Neural cell (in vitro differentiated cells): ENCODE results near the gene RTN4.

Experiments used
- CTCF ChIP-seq: fragments of 450-650 bp; IDR thresholded peaks from 2 replicates; pipeline ENCODE4 v1.5.1; 2014; ENCODE audit warnings: antibody characterized with exemption, mild to moderate bottlenecking, moderate library complexity; ENCODE audit not compliant: poor library complexity, severe bottlenecking
- POLR2AphosphoS5 ChIP-seq: IDR thresholded peaks from 2 replicates; pipeline ENCODE4 v1.6.1; 2012
- RAD21 ChIP-seq: fragments of 450-650 bp; conservative IDR thresholded peaks from 2 replicates; pipeline ENCODE4 v1.6.1; 2014; ENCODE audit warnings: antibody characterized with exemption, mild to moderate bottlenecking, moderate library complexity

DNA sequence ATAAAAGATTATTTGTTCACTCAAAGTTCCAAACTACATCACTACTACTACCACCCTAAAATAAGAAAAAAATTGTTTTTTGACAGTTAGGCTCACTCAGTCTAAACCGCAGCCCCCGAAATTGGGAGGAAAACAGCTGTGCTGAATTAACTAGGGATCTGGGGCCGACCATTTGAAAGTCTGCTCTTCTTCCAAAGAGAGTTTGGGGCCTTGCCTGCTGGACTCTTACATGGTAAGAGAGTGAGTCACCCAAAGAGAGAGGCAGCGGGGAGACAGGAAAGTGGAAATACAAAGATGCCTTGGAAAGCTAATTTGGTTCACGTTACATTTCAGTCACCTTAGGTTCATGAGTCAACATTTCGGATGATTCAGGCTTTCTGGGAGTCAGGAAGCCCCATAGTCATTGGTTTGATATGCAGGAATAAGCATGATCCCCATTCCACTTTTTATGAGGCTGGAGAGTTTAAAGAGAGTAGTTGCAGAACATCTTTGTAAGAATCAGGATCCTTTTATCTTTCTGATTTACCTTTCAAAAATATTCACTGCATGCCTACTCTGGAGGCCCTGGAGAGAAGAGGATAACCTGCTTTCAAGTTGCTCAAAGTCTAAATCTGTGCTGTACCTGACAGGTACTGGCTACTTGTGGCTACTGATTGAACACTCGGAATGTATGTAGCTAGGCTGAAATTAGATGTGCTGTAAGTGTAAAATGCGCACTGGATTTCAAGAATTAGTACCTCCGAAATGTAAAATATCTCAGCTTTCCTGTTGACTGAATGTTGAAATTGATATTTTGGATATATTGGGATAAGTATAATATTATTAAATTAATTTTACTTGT lies 995 bp upstream of the RTN4 start:
- TF ChIP-seq RAD21, result no peak
- no peak for TF ChIP-seq POLR2AphosphoS5
- no peak for TF ChIP-seq CTCF
